GM21447 (cell line): Measurements from ENCODE around the gene PCLO.
"Not testable (repeated sequence)": the region's sequence is repeated elsewhere in the genome, so short reads cannot be mapped to it uniquely, and the experiment has no call there.

ENCODE experiments used
- ATAC-seq: cut with Tn5 transposase; IDR thresholded peaks from one replicate; pipeline ENCODE4 v1.9.1; 2021; ENCODE audit not compliant: unreplicated experiment

Gene PCLO

DNA sequence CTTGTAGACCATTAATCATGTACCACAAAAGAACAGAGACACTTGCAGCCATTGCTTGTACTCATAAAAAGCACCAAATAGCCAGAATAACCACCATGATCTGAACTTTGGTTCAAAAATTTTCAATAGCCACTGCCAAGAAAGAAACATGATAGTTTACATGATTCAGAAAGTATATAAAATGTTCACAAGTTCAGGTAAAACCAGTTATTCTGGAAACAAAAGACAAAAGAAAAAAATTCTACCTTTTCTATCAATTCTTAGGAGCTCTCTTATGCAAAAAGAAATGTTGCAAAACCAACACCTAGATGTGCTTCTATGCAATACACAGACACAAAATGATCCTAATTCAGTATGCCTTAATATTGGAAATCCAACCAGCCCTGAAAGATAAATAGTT, 108.7 kb downstream of the PCLO start:
- no peak for ATAC-seq

DNA sequence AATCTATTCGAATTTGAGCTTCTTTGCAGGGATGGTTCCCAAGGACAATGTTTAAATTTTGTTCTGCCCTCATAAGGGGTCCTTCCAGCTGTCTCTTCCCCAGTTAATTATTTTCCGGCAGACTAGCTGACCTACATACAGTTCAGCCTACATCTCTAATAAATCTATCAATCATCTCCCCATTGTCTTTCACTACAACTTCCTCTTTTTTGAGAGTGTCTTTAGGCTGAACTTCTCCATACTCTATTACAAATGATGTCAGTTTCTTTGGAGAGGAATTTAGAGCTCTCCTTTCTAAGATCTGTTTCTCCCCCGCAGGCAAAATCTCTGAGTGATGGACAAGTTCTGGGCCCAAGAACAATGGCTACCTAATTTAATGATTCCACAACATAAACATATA, 122.2 kb downstream of the PCLO start:
- ATAC-seq: no peak

DNA sequence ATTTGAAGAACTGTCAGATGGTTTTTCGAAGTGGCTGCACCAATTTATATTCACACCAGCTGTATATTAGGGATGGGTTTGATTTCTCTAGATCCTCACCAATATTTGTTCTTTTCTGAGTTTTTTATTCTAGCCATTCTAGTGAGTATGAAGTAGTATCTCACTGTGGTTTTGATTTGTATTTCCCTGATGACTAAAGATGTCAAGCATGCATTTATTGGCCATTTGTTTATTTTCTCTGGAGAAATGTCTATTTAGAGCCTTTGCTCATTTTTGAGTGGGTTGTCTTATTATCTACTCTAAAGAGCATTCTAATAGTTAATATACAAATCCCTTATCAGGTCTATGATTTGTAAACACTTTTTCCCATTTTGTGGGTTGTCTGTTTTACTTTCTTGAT, 123.9 kb downstream of the PCLO start:
- ATAC-seq: no peak

DNA sequence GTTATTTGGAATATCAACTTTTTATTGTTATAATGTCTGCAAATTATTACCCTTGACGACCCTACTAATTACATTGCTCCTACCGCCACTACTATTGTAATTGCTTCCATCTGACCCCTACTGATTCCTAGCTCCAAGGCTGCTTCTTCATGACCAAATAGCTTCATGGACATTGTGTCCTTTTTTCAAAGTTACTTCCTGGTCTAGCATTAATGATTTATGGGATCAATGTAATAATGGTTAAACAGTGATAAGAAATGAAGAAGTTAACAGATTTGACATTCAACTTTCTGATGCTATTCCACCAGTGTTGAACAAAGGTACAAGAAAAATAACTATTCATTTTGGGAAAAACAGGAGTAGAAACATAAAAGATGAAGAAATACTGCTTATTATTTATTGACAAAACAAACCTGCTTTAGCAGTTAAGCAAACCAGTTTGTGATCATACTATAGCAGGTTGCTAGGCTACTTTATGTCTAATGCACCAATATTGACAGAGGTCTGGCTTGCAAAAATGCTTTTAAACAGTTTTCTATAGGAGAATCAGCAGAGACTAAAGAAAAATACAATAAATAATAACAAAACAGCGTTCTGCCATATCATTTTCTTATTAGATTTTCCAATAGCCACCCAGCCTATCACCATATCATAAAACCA, 125.8 kb downstream of the PCLO start:
- ATAC-seq: no peak

DNA sequence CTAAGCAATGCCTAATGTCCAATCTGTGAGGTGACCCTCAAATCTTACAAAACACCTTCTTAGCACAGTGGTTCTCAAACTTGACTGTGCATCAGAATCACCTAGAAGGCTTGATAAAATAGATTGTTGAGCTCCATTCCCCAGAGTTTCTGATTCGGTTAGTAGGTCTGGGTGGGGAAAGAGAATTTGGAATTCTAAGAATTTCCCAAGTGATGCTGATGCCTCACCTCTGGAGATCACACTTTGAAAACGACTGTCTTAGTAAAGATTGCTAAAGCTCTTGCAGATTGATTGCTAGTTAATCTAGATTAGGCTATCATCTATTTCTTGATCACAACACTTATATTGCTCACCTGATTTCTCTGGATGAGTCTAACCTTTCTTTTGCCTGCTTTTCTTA, 126.6 kb downstream of the PCLO start:
- ATAC-seq: no peak

DNA sequence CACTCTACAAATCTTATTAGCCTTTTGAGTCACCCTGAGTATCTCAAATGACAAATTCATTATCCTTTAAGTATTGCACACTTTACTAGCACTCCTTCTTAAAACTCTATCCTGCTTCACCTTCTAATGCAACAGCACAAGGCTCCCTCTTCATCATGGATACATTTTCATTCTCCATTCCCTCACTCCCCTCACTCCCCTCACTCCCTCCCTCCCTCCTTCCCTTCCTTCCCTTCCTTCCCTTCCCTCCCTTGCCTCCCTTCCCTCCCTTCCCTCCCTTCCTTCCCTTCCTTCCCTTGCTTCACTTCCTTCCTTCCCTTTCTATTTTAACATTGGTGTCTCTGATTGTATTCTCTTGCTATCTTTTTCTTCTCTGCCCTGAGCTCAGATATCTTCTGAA, 130.5 kb downstream of the PCLO start:
- no peak for ATAC-seq

DNA sequence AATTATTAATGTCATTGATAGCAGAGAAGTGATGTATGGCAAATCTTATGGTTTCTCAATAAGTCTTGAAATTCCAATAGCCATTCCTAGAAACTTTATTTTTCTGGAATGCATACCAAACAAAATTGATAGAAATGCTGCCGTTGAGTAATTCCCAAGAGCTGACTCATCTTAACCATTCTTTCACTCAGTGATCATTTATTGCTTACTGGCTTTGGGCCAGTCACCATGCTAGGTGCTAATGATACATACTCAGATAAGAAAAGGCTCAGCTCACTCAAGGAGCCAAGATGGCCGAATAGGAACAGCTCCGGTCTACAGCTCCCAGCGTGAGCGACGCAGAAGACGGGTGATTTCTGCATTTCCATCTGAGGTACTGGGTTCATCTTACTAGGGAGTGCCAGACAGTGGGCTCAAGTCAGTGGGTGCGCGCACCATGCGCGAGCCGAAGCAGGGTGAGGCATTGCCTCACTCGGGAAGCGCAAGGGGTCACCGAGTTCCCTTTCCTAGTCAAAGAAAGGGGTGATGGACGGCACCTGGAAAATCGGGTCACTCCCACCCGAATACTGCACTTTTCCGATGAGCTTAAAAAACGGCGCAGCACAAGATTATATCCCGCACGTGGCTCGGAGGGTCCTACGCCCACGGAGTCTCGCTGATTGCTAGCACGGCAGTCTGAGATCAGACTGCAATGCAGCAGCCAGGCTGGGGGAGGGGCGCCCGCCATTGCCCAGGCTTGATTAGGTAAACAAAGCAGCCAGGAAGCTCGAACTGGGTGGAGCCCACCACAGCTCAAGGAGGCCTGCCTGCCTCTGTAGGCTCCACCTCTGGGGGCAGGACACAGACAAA, 138.6 kb downstream of the PCLO start:
- ATAC-seq: not testable (repeated sequence)

DNA sequence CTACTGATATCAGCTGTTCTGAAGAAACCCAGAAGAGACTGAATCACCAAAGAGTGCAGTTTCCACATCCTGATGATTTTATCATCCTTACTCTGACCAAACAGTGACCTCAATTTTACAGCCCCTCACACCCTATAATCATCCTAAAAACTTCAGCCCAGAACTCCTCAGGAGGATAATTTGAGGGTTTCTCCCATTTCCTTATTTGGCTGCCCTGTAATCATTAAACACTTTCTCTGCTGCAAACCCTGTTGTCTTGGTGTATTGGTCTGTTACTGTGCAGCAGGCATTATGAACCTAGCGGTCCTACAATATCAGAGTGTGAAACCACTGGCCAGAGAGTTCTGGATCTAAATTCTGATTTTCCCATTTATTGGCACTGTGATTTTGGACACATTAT, 141.7 kb downstream of the PCLO start:
- ATAC-seq: no peak

DNA sequence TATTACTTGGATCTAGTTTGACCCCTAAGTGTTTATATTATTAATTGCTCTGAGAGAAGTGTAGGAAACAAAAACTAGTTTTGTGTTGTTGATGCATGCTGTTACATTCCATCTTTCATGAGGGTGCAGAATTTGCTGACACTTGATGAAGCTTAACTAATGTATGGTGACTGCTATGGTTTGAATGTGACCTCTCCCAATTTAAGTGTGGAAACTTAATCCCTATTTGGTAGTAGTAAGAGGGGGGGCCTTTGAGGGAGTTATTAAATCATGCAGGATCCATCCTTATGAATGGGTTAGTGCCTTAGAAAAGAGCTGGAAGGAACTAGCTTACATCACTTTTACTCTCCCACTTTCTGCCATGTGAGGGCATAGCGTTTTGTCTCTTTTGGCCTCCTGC, 142.5 kb downstream of the PCLO start:
- no peak for ATAC-seq

DNA sequence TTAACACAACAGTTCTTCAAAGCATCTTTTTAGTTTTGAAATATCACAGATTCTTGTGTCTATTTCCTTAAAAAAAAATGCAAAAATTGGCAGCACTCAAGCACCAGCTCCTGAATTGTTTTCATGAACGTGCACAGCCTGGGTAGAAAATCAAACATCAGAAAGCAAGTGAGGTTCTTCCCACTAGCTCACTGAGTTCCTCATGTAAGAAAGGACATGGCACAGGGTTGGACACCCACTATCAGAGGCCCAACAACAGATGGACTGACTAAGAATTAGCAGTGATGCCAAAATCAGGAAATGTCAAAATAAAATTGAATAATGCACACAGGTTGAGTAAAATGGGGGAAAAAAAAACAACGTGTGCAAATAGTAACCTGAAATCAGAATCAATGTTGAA, 146.8 kb downstream of the PCLO start:
- ATAC-seq: no peak

DNA sequence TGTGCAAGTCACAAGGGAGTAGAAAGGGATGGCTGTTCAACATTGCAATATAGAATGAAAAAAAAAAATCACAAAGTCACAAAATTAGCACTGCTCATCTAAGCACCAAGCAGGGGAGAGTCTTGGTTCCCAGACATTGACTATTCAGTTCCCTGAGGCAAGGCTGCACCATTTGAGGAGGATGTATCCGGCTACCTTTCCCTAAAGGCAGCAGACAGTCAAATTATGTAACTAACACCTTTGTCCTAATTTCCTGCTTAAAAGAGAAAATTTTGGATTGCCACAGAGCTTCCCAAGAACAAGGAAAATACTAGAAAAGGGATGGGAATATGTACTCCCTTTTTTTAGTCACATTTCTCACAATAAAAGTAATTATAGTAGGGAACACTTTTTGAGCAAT, 148.1 kb downstream of the PCLO start:
- ATAC-seq: no peak

DNA sequence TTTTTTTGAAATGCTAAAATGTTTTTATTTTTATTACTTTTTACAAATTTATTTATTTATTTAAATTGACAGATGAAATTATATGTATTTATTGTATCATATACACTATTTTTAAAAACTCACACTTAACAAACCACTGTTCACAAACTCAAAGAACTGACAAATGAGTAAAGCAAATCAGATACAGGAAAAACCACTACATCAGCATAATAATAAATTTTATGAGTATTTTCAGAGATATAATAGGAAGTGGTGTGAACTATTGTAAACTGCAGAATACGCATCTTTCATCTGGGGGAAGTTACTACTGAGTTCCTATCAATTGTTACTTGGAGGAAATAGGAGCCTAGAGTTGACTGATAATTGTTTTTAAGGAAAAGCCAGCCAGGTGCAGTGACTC, 150.7 kb downstream of the PCLO start:
- ATAC-seq: no peak

DNA sequence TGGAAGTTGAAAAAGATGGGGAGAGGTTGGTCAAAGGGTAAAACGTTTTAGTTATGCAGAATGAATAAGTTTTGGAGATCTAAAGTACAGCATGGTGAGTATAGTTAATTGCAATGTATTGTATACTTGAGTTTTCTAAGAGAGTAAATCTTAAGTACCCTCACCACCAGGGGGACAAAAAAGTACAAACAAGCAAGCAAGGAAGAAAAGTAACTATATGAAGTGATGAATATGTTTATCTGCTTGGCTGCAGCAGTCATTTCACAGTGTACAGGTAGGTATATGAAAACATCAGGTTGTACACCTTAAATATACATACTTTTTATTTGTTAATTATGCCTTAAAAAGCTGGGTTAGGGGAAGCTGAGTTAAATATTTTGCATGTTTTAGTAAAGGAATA, 157.3 kb downstream of the PCLO start:
- ATAC-seq: no peak

DNA sequence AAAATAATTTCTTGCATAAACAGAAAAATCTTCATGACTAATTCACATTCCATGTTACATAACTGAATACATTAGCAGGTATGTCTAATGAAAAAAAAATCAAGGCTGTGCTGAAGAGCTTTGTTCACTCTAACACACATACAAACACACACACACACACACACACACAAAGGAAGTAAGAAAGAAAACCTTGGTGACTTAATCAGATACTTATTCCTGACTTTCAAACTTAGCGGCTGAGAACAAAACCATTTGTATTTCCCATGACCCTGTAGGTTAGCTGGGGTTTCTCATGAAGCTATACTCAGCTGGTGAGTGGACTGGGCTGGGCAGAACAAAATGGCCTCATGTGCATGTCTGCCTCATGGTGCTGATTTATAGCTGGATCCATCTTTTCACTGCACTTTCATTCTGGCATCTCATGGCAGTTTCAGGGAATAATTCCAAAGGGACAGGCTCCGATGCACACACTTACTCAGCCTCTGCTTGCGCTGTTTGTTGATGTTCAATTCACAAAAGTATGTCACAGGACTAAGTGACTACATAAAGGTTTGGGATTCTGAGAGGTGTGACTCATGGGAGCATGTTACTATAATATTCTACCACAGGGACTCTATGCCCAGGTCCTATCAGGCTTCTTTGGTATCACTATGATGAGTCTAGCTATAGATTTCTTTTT, 161.2 kb downstream of the PCLO start:
- no peak for ATAC-seq

DNA sequence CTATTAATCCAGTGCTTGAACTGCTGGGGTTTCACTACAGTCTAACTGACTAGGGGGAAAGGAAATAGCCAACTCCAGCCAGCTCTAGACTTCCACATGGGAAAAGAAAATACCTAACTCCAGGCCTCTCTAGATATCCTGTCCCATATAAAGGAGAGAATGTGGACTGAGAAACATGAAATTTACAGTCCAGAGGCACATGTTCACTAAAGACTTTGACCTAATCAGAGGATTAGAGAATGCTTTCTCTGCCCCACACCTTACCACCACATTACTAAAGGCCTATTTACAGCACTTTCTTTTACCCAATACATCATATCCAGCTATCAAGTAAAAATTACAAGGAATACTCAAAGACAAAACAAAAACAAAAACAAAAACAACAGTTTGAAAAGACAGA, 164.2 kb downstream of the PCLO start:
- ATAC-seq: no peak

DNA sequence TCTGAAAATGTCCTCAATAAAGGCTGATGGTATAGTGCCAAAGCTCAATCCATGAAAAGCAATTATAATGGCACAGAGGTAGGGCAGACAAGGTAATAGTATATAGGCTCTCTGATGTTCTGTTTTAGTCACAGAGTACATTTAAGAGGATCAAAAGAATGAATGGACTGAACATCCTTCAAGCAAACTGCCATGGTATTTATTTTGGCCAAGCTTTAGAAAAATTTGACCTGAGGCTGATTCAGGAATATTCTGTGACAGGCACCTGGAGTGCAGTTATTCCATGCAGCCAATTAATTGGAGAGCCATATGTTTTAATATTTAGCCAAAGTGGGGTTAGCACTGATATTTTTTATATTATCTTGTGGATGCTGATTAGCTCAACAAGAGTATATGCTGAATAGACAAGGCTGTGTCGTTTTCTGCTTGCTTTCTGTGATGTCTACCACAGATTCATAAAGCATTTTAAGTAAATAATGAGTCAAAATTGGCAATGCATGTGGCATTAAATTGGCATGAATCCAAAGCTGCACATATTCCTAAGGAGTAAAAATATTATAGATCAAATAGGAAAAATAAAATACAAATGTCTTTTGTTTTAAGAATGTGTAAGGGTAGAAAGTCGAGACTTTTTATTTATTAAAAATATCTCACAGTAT, 177.4 kb downstream of the PCLO start:
- ATAC-seq: no peak

DNA sequence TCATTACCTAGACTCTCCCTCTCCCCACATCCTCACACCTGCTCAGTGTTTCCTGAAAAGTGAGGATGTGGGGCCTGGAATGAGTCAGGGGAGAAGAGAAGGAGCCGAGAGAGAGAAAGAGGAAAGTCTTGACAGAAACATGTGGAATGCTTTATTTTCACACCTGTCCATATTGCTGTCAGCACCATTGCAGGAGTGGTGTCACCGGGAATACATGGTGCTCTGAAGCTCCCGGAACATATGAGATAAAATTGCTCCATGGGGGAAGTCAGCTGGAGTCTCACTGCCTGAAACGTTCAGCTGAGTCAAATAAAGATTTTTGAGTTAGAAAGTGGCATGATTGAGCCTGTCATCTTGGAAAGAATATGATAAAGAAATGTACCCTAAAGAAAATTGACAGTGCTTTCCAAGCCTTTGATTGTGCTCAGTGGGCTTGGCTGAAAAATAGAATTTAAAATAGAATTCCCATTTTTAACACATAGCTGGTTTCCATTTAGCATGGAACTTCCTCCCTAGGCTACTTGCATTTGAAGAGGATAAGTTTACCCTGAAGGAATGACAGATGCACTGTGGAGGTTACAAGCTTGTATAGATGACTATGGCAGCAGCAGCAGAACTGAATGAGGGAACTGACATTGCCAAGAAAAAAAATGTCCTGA, 182.4 kb downstream of the PCLO start:
- no peak for ATAC-seq

DNA sequence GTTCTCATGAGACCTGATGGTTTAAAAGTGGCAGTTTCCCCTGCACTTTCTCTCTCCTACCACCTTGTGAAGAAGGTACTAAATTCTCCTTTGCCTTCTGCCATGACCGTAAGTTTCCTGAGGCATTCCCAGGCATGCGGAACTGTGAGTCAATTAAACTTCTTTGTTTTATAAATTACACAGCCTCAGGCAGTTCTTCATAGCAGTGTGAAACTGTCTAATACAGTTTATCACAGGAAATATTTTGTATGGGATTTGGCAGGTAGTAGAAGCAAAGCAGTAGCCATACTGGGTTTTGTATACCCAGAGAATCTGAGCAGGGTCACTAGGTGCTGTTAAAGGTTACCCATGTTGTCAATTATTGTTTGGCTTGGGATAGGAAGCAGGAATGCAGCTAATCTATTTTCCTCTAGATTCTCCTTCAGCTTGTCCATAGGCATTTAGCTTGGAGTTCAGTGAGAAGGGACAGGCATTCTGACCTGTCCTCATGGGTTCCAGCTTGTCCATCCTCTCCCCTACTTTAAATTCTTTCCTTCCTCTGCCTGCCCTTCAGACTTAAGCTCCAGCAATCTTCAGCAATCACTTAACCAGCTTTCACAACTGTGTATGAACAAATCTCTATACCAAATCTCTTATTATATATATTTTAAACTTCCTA, 186.7 kb downstream of the PCLO start:
- ATAC-seq: no peak

DNA sequence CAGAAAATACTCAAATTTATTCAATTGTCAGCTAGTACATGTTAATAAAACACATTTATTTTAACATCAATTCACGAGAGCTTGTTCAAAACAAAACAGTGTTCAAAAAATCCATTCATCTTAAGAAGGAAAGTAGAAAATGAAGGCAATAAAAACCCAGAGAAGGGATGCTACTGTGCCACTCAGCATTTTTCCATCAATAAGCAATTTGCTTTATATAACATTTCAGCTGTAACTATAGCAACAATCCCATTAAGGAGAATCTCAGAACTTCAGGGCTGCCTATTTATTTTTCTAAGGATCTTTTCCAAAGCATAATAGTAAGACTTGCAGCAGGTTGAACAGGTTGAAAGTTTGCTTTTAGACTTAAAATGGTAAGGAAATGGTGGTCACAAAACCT, 190.5 kb downstream of the PCLO start:
- no peak for ATAC-seq
